Activated CD4-positive, CD25-positive, alpha-beta regulatory T cell treated with anti-CD3 and anti-CD28 coated beads, Interleukin-2, amount 50 U/mL, for 16 hours (primary cell): ENCODE data around the gene NBAS.
"Not testable (repeated sequence)": the region's sequence is repeated elsewhere in the genome, so short reads cannot be mapped to it uniquely, and the experiment has no call there.

Experiments used
- DNase-seq: peaks from one replicate; pipeline ENCODE4 v3.0.0-alpha.2; 2020; ENCODE audit warnings: low read depth, low spot score

The NBAS gene

DNA sequence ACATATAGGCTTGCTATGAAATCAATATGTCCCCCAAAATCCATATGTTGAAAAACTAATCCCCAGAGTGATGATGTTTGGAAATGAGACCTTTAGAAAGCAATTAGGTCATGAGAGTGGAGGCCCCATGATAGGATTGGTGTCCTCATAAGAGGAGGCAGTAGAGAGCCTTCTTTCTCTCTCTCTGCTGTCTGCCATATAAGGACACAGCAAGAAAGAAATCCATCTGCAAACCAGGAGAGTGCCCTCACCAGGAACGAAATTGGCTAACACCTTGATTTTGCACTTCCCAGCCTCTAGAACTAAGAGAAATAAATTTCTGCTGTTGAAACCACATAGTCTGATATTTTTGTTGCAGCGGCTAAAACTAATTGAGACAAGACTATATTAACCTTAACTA, 89.5 kb downstream of the NBAS start:
- no peak for DNase-seq

DNA sequence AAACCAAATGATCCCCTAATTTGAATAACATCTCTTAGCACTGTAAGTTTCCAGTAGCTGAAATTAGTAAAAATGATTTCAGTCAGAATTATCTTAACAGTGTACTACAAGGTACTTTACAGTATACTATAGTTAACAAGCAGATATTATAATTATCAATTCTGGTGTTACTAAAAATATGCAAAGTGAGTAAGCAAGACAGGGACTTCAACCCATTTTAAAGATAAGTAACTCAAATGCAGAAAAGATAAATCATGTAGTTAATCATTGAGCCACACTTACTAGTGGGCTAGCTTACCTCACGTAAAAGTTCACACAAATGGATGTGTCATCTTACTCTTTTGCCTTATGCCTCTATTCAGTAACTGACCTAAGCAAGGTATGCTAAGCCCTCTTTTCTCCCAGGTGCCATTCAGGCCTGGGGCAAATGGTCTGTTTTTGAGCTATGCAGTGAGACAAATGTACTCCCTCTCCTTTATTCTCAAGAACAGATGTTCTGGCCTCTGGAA, 101.0 kb downstream of the NBAS start:
- no peak for DNase-seq

DNA sequence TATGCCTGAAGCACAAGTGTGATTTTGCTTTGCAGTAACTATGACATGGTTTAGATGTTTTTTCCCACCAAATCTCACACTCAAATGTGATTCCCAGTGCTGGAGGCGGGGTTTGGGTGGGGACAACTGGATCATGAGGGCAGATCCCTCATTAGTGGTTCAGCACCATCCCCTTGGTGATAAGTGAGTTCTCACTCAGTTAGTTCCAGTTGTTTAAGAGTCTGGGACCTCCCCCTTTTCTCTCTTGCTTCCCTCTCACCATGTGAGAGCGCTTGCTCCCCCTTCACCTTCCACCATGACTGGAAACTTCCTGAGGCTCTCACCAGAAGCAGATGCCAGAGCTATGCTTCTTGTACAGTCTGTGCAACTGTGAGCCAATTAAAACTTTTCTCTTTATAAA, 102.9 kb downstream of the NBAS start:
- no peak for DNase-seq

DNA sequence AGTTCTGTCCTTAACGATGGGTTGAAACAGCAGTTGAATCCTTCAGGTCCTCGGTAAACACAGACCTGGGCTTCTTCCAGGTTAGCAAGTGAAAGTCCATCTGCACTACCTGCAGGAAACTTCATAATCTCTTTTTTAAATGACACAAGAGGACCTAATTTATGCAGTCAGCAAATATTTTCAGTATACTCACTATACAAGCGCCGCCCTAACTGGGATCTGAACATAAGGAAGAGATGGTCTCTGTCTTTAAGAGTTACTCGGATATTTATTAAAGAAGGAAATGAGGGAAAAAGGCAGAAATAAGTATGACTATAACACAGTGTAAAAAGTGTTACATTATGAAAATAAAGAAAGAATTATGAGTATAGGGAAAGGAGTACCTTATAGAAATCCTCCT, 103.3 kb downstream of the NBAS start:
- DNase-seq = no peak

DNA sequence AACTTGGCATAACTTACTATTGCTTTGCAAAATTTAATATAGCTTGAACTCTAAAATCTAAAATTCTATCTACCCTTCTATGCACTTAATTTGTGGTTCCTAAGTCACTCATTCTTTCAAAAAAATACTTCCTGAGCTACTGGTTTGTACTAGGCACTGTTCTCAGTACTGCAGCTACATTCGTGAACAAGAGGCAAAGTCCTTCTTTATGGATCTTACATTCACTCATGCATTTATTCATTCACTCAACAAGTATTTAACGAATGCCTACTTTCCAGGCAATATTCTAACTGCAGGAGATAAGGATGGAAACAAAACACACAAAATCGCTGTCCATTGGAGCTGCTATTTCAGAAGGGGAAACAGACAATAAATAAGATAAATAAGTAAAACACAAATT, 104.8 kb downstream of the NBAS start:
- DNase-seq = no peak

DNA sequence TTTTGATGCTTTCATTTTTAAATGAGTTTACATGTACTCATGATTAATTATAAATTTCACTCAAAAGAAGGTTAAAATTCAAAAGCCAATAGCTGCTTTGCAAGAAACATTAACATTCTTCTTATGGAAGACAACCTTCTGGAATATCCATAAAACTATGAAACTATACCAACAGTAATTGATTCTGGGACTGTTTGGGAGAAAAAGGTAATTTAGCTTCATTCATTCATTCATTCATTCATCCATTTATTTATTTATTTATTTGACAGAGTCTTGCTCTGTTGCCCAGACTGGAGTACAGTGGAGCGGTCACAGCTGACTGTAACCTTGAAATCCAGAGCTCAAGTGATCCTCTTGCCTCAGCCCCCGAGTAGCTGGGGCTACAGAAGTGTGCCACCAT, 110.3 kb downstream of the NBAS start:
- no peak for DNase-seq

DNA sequence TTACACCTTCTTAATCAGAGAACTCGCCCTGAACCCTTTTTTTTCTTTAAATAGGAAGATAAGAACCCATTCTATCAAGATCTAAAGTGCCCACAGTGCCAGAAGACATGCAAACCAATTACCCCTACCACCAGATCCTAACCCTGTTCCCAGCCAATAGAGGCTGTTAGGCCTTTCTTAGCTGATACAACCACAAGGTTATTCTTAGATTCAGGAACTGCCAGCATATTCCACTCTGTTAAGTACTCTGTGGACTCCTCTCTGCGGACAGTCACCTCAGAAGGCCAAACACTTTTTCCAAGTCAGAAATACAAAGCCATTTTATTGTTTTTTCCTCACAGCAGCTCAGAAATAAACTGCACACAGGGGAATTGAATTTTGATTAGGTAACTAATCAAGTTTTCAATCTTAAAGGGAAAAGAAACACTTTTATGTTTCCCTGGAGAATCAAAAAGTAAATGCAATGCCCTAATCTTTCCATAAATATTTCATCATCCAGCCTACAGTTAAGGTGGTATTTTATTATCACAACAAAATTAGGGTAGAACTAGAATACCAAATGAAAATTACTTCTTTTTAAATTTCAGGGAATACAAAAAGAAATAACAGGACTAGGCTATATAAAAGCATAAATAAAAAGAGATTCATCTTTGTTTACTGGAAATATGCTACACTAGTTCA, 111.4 kb downstream of the NBAS start:
- DNase-seq = no peak

DNA sequence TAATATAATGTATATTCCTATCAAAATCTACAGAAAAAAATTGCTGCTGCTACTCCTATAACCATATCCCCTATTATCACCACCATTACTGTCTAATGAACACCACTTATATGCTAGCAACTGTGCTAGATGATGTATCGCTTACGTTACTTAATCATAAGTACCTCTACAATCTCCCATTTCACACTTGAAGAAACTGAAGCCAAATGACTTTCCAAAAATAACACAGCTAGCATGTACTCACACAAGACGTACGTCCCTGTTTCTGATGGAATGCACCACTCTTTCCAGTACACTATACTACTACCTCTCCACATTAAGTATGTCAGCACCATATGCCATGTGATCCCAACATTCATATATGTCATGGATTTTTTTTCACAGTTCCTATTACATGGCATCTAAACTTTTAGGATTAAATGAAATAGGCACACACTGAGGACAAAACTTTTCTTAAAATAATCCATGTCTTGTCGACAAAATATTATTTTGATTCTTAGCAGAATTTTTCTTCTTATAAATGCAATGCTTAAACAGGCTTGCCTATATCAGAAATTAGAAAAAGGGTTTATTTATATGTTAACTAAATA, 112.8 kb downstream of the NBAS start:
- no peak for DNase-seq

DNA sequence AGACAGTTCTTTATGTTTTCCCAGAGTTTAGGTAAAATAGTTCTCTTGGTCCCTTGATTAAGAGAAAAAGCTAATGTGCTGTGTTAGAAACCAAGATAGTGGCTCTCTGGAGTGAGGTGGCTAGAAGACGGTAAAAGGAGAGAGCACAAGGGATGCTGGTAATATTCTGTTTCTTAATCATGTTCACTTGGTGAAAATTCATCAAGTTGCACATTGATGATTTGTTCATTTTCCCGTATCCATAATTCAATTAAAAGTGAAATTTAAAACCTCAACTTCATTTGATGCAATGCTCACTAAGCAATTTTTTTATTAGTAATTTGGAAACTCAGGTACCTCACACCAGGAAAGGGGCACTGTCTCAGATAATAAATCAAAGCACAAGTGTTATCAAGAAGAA, 113.8 kb downstream of the NBAS start:
- DNase-seq = no peak

DNA sequence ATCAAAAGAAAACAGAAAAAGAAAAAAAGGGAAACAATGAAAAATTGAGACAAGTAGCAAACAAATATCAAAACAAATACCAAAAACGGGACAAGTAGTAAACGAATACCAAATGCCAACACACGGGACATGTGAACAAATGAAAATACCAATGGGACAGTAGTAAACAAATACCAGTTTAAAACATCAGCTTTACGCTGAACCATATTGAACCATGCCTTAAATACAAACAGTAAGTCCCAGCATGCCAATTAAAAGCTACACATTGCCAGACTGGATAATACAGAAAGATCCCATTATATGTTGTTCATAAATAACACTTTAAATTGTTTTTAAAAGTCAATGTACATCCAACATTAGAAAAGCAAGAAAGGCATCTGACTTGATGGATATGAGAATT, 114.2 kb downstream of the NBAS start:
- DNase-seq = no peak

DNA sequence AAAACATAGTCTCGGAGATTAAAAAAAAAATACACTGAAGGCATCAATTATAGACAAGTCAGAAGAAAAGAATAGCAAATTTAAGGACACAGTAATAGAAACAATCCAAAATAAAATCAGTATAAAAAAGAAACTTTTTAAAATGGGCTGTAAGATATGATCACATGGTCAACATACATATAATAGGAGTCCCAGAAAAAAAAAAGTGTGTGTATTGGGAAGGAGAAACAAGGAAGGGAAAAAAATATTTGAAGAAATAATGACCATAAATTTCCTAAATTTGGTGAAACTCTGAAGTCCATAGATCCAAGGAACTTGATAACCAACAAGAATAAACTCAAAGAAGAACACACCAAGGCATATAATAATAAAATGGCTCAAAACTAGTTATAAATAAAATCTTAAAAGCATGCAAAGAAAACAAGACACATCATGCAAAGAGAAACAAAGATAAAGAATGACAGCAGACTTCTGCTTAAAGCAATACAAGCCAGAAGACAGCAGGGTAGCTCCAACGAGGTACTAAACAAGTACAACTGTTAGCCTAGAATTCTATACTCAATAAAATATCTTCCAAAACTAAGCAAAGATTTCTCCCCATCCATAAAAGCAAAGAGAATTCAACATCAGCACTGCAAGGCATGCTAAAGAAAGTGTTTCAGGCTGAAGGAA, 115.1 kb downstream of the NBAS start:
- no peak for DNase-seq

DNA sequence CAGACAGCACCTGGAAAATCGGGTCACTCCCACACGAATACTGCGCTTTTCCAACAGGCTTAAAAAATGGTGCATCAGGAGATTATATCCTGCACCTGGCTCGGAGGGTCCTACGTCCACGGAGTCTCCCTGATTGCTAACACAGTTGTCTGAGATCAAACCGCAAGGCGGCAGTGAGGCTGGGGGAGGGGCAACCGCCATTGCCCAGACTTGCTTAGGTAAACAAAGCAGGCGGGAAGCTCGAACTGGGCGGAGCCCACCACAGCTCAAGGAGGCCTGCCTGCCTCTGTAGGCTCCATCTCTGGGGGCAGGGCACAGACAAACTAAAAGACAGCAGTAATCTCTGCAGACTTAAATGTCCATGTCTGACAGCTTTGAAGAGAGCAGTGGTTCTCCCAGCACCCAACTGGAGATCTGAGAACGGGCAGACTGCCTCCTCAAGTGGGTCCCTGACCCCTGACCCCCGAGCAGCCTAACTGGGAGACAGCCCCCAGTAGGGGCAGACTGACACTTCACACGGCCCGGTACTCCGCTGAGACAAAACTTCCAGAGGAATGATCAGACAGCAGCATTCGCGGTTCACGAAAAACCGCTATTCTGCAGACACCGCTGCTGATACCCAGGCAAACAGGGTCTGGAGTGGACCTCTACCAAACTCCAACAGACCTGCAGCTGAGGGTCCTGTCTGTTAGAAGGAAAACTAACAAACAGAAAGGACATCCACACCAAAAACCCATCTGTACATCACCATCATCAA, 121.2 kb downstream of the NBAS start:
- DNase-seq = not testable (repeated sequence)

DNA sequence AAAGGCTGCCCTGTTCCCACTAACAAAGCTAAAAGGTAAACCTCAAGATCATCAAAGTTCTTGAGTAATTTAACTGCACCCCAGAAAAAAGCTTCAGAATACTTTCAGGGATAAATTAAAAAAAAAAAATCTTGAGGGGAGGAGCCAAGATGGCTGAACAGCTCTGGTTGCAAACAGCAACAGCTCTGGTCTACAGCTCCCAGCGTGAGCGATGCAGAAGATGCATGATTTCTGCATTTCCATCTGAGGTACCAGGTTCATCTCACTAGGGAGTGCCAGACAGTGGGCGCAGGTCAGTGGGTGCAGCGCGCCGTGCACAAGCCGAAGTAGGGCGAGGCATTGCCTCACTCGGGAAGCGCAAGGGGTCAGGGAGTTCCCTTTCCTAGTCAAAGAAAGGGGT, 121.8 kb downstream of the NBAS start:
- DNase-seq = not testable (repeated sequence)

DNA sequence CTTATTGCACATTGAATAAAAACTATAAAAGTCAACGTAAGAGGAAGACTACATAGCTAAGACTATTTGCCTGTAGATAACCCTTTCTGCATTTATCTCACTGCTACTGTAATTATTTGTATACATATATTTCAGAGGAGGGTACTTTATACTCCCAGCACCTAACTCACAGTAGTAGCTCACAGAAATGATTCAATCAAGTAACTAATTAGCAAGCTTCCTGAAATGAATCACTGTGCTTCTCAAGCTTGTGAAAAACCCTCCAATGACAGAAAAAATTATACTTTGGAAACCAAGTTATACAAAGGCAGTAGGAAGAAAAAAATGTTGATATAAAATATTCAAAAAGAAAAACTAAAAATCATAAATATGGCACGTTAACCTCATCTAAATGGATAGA, 124.9 kb downstream of the NBAS start:
- DNase-seq = no peak

DNA sequence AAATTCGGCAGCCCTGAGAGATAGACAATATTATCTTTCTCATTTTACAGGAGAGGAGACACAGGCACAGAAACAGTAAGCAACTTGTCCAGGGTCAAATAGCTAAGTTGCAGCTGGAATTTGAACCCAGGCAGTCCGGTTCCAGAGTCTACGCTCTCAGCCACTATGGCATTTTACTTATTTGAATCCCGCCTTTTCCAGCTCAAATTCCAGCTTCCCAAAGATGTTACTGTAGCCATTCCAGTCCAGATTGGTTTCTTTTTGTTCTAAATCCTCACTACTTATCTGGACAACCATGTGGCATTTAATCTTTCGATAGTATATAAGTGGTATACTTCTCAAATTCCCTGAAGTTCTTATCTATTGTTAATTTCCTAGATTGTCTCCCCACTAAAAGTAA, 125.7 kb downstream of the NBAS start:
- DNase-seq = no peak

DNA sequence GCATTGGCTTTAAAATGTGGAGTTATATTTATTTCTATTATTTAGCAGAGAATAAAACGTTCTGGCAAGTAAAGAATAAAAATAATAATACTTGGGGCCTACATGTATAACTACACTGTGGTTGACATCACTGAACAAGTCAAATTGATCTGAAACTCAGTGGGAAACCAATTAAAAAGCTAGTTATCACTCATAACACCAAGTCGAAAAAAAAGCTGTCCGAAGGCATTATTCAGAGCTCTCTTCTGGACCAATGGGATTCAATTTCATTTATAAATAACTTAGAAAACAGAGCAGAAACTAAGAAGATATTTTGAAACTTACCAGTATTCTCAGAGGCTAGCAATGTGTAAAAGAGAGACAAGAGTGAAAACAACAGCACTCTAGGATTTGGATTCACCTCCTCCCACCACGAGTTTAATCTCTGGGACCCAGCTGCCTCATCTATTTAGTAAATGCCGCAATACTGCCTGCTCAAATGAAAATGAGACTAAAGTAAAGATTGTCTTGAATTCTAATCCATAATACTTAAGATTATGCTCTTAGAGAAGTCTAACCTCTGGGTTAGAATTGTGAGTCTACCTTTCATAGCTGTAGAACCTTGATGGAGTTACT, 128.4 kb downstream of the NBAS start:
- DNase-seq = no peak

DNA sequence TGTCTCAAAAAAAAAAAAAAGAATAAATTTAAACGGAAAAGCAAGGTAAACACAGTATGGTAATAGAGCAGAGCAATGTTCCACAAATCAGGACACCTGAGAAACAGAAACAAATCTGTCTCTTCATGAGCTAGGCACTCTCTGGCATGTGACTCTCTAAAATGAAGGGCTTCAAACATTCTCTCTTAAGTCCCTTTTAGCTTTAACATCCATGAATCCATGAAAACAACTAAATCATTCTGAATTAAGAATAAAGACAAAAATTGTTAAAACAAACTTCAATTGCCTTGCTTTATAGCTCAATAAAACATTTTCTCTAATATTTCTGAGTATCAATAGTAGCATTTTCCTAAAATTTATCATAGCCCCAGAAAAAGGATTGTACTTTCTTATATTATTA, 132.1 kb downstream of the NBAS start:
- no peak for DNase-seq

DNA sequence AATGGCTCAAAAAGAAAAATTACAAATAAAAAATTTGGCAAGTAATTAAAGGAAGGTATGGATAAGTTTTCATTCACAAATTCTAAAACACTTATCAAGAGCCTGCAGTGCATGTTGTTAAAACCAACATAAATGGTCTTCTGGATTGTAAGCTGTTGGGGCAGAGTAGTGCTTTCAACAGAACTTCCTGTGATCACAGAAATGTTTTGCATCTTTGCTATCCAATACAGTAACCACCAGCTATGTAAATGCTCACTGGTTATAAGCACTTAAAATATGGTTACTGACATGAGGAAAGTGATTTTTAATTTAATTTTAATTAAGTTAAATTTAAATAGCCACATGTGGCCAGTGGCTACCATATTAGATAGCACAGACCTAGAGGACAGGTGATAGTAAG, 133.1 kb downstream of the NBAS start:
- DNase-seq = no peak

DNA sequence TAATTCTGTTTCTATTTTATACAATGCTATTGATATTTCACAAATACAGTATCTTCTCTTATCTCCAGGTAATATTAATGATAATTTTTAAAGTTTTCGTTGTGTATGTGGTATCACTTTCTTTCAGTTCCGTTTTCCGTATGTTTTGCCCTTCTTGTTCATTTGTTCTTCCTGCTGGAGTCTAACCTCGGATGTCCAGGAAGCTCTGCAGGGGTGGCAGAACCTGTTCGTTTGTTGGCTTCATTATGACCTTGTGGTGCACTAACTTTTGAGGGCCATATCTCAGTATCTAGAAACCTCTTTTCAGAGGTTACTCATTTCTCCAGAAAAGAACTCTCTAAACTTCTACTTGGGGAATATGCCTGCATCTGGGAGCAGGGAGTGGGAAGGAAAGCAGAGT, 134.5 kb downstream of the NBAS start:
- no peak for DNase-seq

DNA sequence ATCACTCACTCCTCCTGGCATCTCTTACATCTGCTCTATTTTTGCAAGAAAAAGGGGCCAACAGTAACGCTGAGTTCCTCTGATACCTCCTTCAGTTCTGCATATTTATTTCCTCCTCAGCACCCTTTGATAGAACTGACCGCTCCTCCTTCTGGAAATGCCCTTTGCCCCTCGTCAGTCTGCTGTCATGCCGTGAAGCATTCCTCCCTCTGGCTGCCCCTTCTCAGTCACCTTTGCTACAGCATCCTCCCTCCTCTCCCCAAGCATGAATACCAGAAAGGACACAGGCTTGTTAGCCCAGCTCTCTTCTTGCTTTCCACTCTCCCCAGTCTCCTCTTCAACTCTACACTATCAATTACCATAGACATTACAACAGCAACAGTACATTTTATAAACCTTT, 135.4 kb downstream of the NBAS start:
- DNase-seq = no peak

DNA sequence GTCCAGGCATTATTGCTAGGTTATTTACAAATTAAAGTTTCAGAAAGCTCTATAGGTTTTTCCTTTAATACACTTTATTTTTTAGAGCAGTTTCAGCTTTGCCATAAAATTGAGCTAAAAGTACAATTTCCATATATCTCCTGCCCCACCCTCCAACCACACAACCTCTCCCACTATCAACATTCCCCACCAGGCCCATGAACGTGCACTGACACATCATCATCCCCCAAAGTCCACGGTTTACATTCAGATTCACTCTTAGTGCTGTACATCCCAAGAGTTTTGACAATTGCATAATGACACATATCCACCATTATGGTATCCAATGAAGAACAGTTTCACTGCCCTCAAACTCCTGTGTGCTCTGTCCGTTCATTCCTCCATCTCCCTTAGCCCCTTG, 139.4 kb downstream of the NBAS start:
- no peak for DNase-seq

DNA sequence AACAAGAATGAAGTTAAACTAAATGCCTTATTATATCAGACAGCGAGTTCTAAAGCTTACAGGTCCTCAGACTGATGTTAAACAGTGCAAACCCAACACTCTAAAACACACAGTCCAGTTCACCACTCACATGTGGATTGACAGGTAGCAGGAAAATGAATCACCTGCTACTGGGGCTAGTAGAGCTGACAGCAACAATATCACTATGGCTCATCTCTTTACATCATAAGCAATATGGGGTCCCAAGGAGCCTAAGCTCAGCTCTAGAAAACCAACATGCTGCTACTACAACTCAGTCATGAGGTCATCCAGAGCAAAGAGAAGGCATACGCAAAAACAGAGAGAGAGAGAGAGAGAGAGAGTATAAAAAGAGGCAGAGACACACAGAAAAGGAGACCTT, 145.4 kb downstream of the NBAS start:
- no peak for DNase-seq
